HG03159 (cell line): Measurements from ENCODE around the gene VWA1.

Experiments used
- ATAC-seq: cut with Tn5 transposase; IDR thresholded peaks from one replicate; pipeline ENCODE4 v1.9.1; 2021; ENCODE audit warnings: mild to moderate bottlenecking, moderate library complexity; ENCODE audit not compliant: unreplicated experiment

Gene VWA1

GRCh38 chr1:1435106-1435903 lies at the start of gene VWA1:
Gene VWA1 (plus strand): TSS chr1:1435690. CDS start chr1:1435749, 59 bp downstream.
- ATAC-seq = peak; percentile 42

GRCh38 chr1:1385931-1386330 lies 49.6 kb upstream of the VWA1 start:
- ATAC-seq = no peak

GRCh38 chr1:1387098-1388077 lies 48.1 kb upstream of the VWA1 start:
- ATAC-seq = no peak

- no peak for ATAC-seq
Measured at GRCh38 chr1:1388078-1388472, 47.4 kb upstream of the VWA1 start.

GRCh38 chr1:1390675-1391074 lies 44.8 kb upstream of the VWA1 start:
- no peak for ATAC-seq

- no peak for ATAC-seq
Measured at GRCh38 chr1:1391225-1391624, 44.3 kb upstream of the VWA1 start.

GRCh38 chr1:1393014-1393413 lies 42.5 kb upstream of the VWA1 start:
- no peak for ATAC-seq

- no peak for ATAC-seq
Measured at GRCh38 chr1:1393428-1393827, 42.1 kb upstream of the VWA1 start.

- ATAC-seq = no peak
Measured at GRCh38 chr1:1394116-1394515, 41.4 kb upstream of the VWA1 start.

- ATAC-seq = no peak
Measured at GRCh38 chr1:1395166-1395565, 40.3 kb upstream of the VWA1 start.

GRCh38 chr1:1397839-1398523 lies 37.5 kb upstream of the VWA1 start:
- ATAC-seq = no peak

- no peak for ATAC-seq
Measured at GRCh38 chr1:1398677-1399186, 36.8 kb upstream of the VWA1 start.

- ATAC-seq = peak; percentile 94
Measured at GRCh38 chr1:1399187-1399871, 36.2 kb upstream of the VWA1 start, which contains the start of gene CCNL2. Gene CCNL2 (minus strand): TSS chr1:1399335. CDS start chr1:1399306, 29 bp downstream.

GRCh38 chr1:1399872-1400575 lies 35.5 kb upstream of the VWA1 start:
- no peak for ATAC-seq

- ATAC-seq = no peak
Measured at GRCh38 chr1:1400576-1401456, 34.7 kb upstream of the VWA1 start.

- ATAC-seq = no peak
Measured at GRCh38 chr1:1401457-1402010, 34.0 kb upstream of the VWA1 start.

GRCh38 chr1:1402072-1402900 lies 33.2 kb upstream of the VWA1 start:
- no peak for ATAC-seq
